Esophagus muscularis mucosa (tissue), 4 donors: Measurements from ENCODE around the gene PEX26. TPM values are rescaled to one million over a fixed set of nuclear protein-coding genes. Genes with fewer than 3 reads are reported as not detected.

Experiments
- DNase-seq: peaks from one replicate; pipeline ENCODE4 v3.0.0-alpha.2; 2017; ENCODE audit errors: extremely low spot score
- H3K27ac ChIP-seq, 4 donors: fragments of 200-600 bp; sonication (generic); replicated peaks in 1 of 4; 1 replicate in 3 of 4; 2 replicates in 1 of 4; pipeline ENCODE4 v1.5.1; 2016 to 2019; ENCODE audit warnings: mild to moderate bottlenecking in 1 of 4
- H3K27me3 ChIP-seq, 4 donors: fragments of 200-600 bp; sonication (generic); one replicate each; pipeline versions ENCODE4 v1.5.1 to v1.6.0; 2016 to 2019
- H3K36me3 ChIP-seq, 4 donors: fragments of 200-600 bp; sonication (generic); one replicate each; pipeline ENCODE4 v1.5.1; 2016 to 2019
- H3K4me1 ChIP-seq, 4 donors: fragments of 200-600 bp; sonication (generic); one replicate each; pipeline ENCODE4 v1.5.1; 2016 to 2019
- H3K4me3 ChIP-seq, 4 donors: fragments of 200-600 bp; sonication (generic); 1 replicate in 2 of 4; 2 replicates in 2 of 4; pipeline ENCODE4 v1.5.1; 2016 to 2019; ENCODE audit warnings: mild to moderate bottlenecking in 4 of 4, moderate library complexity in 1 of 4
- H3K9me3 ChIP-seq, 4 donors: fragments of 200-600 bp; sonication (generic); 1 replicate in 3 of 4; 2 replicates in 1 of 4; pipeline ENCODE4 v1.5.1; 2016 to 2019
- EP300 ChIP-seq: sonication (generic); formaldehyde crosslinking; IDR thresholded peaks from one replicate; pipeline ENCODE4 v1.6.1; 2017; ENCODE audit warnings: antibody characterized with exemption
- POLR2A ChIP-seq: fragments of 450-650 bp; IDR thresholded peaks from one replicate; pipeline ENCODE4 v1.6.1; 2017; ENCODE audit warnings: antibody characterized with exemption, moderate library complexity, mild to moderate bottlenecking, low read depth
- POLR2AphosphoS5 ChIP-seq, 2 donors: sonication (generic); formaldehyde crosslinking; IDR thresholded peaks; one replicate each; pipeline ENCODE4 v1.6.1; 2017; ENCODE audit warnings: antibody characterized with exemption in 2 of 2
- WGBS: methylation state at CpG from one replicate; pipeline ENCODE4 v1.1.5; 2018; 5-methylcytosine and 5-hydroxymethylcytosine counted together
- intact Hi-C: fragments of 100-400 bp; cut with DNase I; formaldehyde crosslinking; loops from one replicate; pipeline ENCODE4 v1.15.1; 2023
- total RNA-seq, 4 donors: library from RNA; depleted of rRNA; stranded (reverse); fragments of >200 nt; gene quantifications; one replicate each; pipeline versions ENCODE4 v1.1.0 to v1.2.1, GENCODE V29; 2016
- TF ChIP-seq, protein P1 (sequence below), 3 experiments: fragments of 200-600 bp in 2 of 3; fragments of 450-650 bp in 1 of 3; sonication (generic) in 2 of 3; IDR thresholded peaks; one replicate each; pipeline ENCODE4 v1.5.1; 2017 to 2019; ENCODE audit warnings: antibody characterized with exemption in 3 of 3, mild to moderate bottlenecking in 2 of 3, moderate library complexity in 1 of 3

The PEX26 gene
- total RNA-seq, 4 donors from 2014 or later = 19.7 to 54.2 (median 33.6) TPM

DNA sequence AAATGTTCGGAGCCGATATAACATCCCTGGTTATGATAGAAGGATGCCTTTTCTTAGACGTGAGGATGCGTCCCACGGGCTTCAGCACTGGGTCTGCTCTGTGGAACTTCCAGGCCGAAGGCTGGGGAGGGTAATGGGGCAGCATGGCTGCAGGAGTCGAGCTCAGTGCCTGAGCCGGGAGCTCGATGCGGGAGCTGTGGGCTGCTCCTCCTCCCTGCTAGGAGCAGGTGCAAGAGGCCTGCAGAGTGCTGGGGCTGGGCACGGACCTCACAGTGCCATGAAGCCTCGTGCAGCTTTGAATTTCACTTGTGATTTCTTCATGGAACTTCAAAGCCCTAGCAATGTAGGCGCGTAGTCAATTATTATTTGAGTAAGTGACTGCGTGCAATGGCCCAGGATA, 38.8 kb downstream of the PEX26 start:
- DNase-seq = no peak
- 95% methylated on average over 15 of the region's 15 CpGs for WGBS
- peaks cover 11 to 34% (median 21%) of the 10 kb centered on the region in 4 donors for H3K4me1 ChIP-seq
- no peak overlapping the region for H3K27ac ChIP-seq
- H3K4me3 ChIP-seq = no peak overlapping the region
- H3K27me3 ChIP-seq = peaks cover 0 to 3% (median 0%) of the 10 kb centered on the region in 4 donors
- intact Hi-C loops = no loop called here
- TF ChIP-seq, protein P1, sequence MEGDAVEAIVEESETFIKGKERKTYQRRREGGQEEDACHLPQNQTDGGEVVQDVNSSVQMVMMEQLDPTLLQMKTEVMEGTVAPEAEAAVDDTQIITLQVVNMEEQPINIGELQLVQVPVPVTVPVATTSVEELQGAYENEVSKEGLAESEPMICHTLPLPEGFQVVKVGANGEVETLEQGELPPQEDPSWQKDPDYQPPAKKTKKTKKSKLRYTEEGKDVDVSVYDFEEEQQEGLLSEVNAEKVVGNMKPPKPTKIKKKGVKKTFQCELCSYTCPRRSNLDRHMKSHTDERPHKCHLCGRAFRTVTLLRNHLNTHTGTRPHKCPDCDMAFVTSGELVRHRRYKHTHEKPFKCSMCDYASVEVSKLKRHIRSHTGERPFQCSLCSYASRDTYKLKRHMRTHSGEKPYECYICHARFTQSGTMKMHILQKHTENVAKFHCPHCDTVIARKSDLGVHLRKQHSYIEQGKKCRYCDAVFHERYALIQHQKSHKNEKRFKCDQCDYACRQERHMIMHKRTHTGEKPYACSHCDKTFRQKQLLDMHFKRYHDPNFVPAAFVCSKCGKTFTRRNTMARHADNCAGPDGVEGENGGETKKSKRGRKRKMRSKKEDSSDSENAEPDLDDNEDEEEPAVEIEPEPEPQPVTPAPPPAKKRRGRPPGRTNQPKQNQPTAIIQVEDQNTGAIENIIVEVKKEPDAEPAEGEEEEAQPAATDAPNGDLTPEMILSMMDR (IDR thresholded peaks at IDR 0.05) = no peak
- TF ChIP-seq POLR2AphosphoS5 (IDR thresholded peaks at IDR 0.05) = no peak
- no peaks in the 10 kb centered on the region for H3K9me3 ChIP-seq
- peaks cover 0 to 5% (median under 1%) of the 10 kb centered on the region in 4 donors for H3K36me3 ChIP-seq

GRCh38 chr22:18118345-18118915, 40.6 kb downstream of the PEX26 start:
- peaks cover 0 to 29% (median 8%) of the 10 kb centered on the region in 4 donors for H3K4me1 ChIP-seq
- H3K27me3 ChIP-seq = no peaks in the 10 kb centered on the region
- TF ChIP-seq POLR2AphosphoS5 (IDR thresholded peaks at IDR 0.05) (no peak), EP300 (no peak), POLR2A (no peak)
- TF ChIP-seq, protein P1 (IDR thresholded peaks at IDR 0.05) = no peak
- no peaks in the 10 kb centered on the region for H3K9me3 ChIP-seq
- peaks cover 0 to 13% (median 6%) of the 10 kb centered on the region in 4 donors for H3K36me3 ChIP-seq
- H3K27ac ChIP-seq = no peak overlapping the region
- DNase-seq = no peak
- H3K4me3 ChIP-seq = no peak overlapping the region
- WGBS = 90% methylated on average over 9 of the region's 9 CpGs
- intact Hi-C loops = no loop called here

GRCh38 chr22:18119409-18120110, 41.8 kb downstream of the PEX26 start:
- 75% methylated on average over 17 of the region's 18 CpGs for WGBS
- no peaks in the 10 kb centered on the region for H3K9me3 ChIP-seq
- H3K36me3 ChIP-seq = peaks cover 0 to 22% (median 11%) of the 10 kb centered on the region in 4 donors
- no peak overlapping the region for H3K27ac ChIP-seq
- H3K4me1 ChIP-seq = peaks cover 0 to 25% (median 2%) of the 10 kb centered on the region in 4 donors
- H3K27me3 ChIP-seq = no peaks in the 10 kb centered on the region
- DNase-seq = no peak
- intact Hi-C loops = no loop called here
- no peak for TF ChIP-seq POLR2A
- TF ChIP-seq EP300 = no peak
- TF ChIP-seq, protein P1 (IDR thresholded peaks at IDR 0.05) = no peak
- TF ChIP-seq POLR2AphosphoS5 (IDR thresholded peaks at IDR 0.05) = no peak
- no peak overlapping the region for H3K4me3 ChIP-seq

DNA sequence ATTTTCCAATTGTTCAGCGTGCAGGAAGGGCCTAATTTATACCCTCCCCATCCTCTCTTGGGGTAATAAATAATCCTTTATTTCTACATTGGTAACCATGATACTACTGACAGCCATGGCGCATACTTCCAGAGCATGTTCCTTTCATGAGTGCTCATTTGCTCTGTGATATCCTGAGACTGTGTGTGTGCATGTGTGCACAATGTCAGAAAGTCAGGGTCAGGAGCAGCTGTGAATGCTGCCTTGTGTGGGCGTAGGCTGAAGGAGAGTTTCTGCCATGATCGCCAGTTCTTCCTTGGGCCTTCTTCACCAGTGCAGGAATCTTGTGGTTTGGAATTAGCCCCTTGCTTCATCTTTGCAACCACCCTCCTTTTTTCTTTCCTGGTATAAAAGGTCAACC, 43.1 kb downstream of the PEX26 start:
- Histone ChIP-seq H3K9me3 (no peaks in the 10 kb centered on the region), H3K4me1 (peaks cover 0 to 18% (median 2%) of the 10 kb centered on the region in 4 donors), H3K36me3 (peaks cover 0 to 22% (median 11%) of the 10 kb centered on the region in 4 donors), H3K4me3 (no peak overlapping the region), H3K27me3 (no peaks in the 10 kb centered on the region), H3K27ac (no peak overlapping the region)
- TF ChIP-seq, protein P1 (IDR thresholded peaks at IDR 0.05) = no peak
- TF ChIP-seq EP300 = no peak
- no peak for TF ChIP-seq POLR2A
- TF ChIP-seq POLR2AphosphoS5 (IDR thresholded peaks at IDR 0.05) = no peak
- 92% methylated on average over 4 of the region's 4 CpGs for WGBS
- DNase-seq = no peak
- intact Hi-C loops = no loop called here
